Fibroblast of the aortic adventitia (primary cell): ENCODE results near the gene GAS7. TPM values are rescaled to one million over a fixed set of nuclear protein-coding genes. Genes with fewer than 3 reads are reported as not detected.

Source experiments
- DNase-seq: peaks from one replicate; pipeline ENCODE4 v3.0.0-alpha.2; 2010; ENCODE audit warnings: low read depth
- H3K4me3 ChIP-seq: 2 replicates; pipeline ENCODE4 v1.5.1; 2011; ENCODE audit warnings: low read depth, mild to moderate bottlenecking, control low read depth, low read length, moderate library complexity
- total RNA-seq: library from RNA; depleted of rRNA; stranded (reverse); fragments of >200 nt; gene quantifications from 2 replicates; pipeline ENCODE4 v1.2.3, GENCODE V29; 2012; ENCODE audit warnings: low replicate concordance
- TF ChIP-seq, protein P1 (sequence below): IDR thresholded peaks from 2 replicates; pipeline ENCODE4 v1.5.1; 2011; ENCODE audit warnings: mild to moderate bottlenecking, low read length, control low read depth, inconsistent platforms; ENCODE audit not compliant: insufficient read depth

The GAS7 gene
- total RNA-seq, 1 donor: 7.0 TPM

DNA sequence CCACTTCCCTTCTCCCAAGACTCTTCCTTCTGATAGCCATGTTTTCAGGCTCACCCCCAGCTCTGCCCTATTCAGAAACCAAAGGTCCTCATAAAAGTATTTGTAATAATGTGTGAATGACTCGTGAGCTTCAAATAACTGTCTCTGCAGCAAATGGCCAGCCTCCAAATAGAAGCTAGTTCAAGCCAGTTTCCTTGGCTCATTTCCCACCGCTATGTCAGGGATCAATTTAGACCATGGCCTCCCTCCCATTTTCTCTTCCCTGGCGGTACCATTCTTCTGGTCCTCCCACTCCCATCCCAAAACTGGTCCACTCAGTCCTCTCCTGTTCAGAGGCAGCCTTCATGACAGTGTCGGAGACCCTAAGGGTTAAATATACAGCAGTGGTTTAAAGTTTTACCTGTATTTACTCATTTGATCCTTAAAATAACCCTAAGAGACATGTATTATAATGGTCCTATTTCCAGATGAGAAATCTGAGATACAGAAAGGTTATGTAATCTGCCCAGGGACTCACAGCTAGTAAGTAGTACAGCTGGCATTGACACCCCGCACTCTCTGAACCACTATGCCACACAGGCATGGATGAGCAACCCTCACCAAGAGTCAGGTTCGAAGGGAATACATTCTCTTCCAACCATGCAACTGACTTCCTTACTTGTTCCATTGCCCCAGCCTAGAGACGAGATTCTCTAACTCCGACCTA is 42.9 kb downstream of the GAS7 start:
- TF ChIP-seq, protein P1, sequence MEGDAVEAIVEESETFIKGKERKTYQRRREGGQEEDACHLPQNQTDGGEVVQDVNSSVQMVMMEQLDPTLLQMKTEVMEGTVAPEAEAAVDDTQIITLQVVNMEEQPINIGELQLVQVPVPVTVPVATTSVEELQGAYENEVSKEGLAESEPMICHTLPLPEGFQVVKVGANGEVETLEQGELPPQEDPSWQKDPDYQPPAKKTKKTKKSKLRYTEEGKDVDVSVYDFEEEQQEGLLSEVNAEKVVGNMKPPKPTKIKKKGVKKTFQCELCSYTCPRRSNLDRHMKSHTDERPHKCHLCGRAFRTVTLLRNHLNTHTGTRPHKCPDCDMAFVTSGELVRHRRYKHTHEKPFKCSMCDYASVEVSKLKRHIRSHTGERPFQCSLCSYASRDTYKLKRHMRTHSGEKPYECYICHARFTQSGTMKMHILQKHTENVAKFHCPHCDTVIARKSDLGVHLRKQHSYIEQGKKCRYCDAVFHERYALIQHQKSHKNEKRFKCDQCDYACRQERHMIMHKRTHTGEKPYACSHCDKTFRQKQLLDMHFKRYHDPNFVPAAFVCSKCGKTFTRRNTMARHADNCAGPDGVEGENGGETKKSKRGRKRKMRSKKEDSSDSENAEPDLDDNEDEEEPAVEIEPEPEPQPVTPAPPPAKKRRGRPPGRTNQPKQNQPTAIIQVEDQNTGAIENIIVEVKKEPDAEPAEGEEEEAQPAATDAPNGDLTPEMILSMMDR: no peak
- H3K4me3 ChIP-seq: no peak overlapping the region
- peak; percentile 25 for DNase-seq

DNA sequence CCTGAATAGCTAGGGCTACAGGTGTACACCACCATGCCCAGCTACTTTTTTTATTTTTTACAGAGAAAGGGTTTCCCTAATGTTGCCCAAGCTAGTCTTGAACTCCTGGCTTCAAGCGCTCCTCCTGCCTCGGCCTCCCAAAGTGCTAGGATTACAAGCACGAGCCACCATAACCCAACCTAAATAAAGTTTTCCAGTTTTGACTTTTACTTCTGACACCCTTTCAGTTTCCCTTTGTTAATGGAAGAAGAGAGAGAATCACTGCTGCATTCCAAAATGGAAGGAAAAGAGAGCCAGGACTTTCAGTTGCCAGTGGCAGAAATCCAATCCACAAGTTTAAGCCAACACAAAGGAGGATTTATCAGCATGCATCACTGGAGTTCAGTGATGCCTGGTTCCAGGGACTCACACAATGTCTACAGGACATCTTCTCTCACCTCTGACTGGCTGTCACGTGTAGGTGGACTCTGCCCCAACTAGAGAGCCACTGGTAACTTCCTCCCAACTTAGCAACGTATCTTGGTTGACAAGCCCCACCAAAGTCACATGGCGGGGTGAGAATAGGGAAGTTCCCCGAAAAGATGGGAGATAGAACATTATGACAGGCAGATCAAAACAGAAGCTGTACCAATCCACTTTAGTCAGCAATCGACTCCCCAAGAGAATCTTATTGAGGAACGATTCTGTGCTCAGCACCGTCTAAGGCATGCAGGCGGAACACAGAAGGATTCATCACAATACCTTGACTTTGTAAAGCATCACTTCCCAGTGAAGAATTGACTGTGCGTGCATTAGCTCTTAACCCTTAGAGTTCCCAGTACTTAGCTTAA is 46.5 kb downstream of the GAS7 start:
- H3K4me3 ChIP-seq: no peak overlapping the region
- TF ChIP-seq, protein P1: no peak
- peak; percentile 52 for DNase-seq

DNA sequence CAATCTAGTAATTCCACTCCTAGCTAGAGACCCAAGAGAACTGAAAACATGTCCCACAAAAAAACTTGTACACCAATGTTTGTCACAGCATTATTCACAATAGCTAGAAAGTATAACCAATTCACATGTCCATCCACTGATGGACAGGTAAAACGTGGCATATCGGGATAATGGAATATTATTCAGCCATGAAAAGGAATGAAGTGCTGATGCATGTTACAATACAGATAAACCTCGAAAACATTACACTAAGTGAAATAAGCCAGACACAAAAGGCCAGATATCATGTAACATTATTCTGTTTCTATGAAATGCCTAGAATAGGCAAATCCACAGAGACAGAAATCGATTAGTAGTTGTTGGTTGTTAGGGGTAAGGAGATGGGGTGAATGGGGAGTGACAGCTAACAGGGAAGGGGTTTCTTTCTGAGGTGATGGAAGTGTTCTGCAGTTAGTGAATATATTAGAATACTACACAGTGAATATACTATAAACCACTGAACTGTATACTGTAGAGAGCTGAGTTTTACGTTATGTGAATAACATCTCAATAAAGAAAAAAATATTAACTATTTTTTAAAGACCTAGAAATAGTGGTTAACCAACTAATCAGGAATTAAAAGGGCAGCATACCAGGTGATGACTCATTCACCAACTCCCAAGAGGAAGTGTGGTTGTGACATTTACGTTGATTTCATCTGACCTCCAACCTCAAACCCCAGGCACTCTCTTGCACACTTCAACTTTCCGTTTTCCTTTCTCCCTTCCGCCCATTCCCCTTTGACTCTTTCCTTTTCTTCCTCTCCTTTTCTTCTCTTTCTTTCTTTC is 48.6 kb downstream of the GAS7 start:
- TF ChIP-seq, protein P1: no peak
- no peak overlapping the region for H3K4me3 ChIP-seq
- peak; percentile 70 for DNase-seq

DNA sequence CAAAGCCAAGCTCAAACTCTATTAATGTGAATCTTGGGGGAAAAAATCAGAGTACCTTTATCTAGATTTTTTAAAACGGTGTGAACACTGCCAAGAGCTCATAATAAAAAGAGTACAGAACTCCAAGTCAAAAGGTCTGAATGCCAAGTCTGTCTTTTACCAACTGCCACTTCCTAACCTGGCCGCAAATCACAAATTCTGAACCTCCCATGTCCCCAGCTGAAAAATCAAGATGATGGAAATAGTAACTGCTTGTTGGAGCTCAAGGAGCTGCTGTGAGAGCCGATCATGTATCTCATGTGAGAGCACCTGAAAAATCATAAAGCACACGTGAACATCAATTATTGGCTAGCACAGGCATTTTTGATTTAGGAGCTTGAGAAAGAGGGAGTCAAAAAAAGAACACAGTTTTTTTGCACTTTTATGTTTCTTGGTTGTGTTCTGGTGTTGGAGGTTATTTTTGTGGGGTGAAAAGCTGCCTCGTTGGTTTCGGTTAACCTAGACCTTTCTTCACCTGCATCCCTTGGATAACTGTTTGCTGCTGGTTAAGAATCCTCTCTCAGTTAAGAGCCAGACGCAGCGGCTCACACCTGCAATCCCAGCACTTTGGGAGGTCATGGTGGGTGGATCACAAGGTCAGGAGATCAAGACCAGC is 50.5 kb downstream of the GAS7 start:
- DNase-seq: no peak
- TF ChIP-seq, protein P1: no peak
- H3K4me3 ChIP-seq: no peak overlapping the region

DNA sequence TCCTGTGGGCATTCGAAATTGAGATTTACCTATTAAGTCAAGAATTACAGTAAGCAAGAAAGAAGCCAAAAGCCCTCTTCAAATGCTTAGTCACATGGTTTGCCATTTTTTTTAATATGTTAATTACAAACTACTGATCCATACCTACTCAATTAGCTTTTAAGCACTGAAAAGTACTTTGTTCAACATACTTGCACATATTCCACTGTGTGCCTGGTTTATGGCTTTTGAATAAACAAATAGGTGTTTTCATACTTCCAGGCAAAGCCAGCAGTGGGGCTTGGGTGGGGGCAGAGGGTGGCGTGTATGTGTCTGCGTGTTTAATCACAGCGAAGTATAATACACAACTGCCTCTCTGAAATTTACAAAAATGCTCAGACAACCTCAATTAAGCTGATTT is 51.4 kb downstream of the GAS7 start:
- no peak overlapping the region for H3K4me3 ChIP-seq
- TF ChIP-seq, protein P1: no peak
- no peak for DNase-seq

DNA sequence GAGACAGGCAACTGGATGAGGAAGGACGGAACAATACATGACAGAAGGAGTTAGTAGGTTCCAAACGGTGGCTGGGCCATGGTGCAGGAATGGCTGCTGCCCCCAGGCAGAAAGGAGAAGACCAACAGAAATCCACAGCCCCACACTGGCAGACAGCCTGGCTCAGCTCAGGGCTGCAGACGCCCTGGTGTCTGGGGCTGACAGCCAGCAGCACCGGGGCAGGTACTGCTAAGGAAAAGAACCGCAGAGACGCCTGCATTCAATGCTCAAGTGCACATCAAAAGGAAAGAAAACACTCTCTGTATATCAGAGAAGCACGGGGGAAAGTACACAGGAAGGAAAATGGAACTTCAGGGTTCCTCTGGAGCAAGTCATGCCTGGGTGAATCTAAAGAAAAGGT is 53.4 kb downstream of the GAS7 start:
- H3K4me3 ChIP-seq: no peak overlapping the region
- DNase-seq: no peak
- TF ChIP-seq, protein P1: no peak
